Measurements from ENCODE around the gene MKX.

GRCh38 chr10:27701938-27702537 is 43.6 kb downstream of the MKX start:
- TF ChIP-seq CTCF (IDR thresholded peaks at IDR 0.05), result no peak
- no peak for TF ChIP-seq EZH2 (IDR thresholded peaks at IDR 0.05; ENCODE audit: borderline replicate concordance, insufficient read depth, low read depth, low read length, poor library complexity, severe bottlenecking)

Measured in B cell (primary cell).